Activated naive CD4-positive, alpha-beta T cell treated with Interleukin-2 at 50 U/mL for 16 hours (primary cell): ENCODE data around the gene C18orf63.

Experiments
- DNase-seq: peaks from one replicate; pipeline ENCODE4 v3.0.0-alpha.2; 2020

C18orf63 gene

GRCh38 chr18:74381621-74382295, 66.1 kb downstream of the C18orf63 start:
- DNase-seq: no peak

- no peak for DNase-seq
Measured at GRCh38 chr18:74382481-74383017, 66.9 kb downstream of the C18orf63 start.

GRCh38 chr18:74387383-74387782, 71.7 kb downstream of the C18orf63 start:
- DNase-seq: no peak

DNA sequence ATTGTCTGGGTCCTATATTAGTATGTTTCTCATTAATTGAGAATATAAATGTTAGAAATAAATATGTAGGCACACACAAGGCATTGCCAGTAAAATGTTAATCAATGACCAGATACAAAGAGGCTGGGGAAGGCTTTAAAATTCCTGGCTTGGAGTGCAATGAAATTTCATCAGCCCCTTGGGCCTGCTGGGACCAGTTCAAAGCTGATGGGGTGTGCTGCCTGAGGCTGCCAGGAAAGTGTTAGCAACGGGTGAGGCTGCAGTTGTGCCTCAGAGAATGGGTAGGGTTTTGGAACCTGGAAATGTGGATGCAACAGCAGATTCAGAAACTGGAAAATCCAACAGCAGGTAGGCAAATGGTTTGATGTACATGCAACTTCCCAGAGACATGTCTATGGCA, 72.6 kb downstream of the C18orf63 start:
- DNase-seq: no peak

GRCh38 chr18:74389171-74389927, 73.7 kb downstream of the C18orf63 start:
- DNase-seq: no peak

- no peak for DNase-seq
Measured at GRCh38 chr18:74389991-74390390, 74.4 kb downstream of the C18orf63 start.

DNA sequence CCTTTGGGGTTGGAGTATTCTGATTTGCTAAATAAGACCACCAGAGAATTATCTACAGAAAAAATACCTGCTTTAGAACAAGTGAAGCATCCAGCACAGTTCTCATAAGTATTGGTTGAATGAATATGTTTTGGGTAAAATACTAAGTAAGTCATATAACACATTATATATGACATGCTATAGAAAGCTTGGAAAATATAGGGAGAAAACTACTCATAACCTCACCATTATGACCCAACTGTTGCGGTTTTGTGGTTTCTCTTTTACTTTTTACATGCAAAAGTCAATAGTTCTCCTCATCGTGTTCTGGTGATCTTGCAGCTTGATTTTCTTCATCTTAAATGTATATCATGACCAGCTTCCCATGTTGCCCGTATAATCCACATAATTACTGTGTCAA, 75.3 kb downstream of the C18orf63 start:
- no peak for DNase-seq

- DNase-seq: no peak
Measured at GRCh38 chr18:74392323-74392722, 76.7 kb downstream of the C18orf63 start.

- no peak for DNase-seq
Measured at GRCh38 chr18:74395006-74395405, 79.4 kb downstream of the C18orf63 start.

- no peak for DNase-seq
Measured at GRCh38 chr18:74395648-74396154, 80.1 kb downstream of the C18orf63 start.

DNA sequence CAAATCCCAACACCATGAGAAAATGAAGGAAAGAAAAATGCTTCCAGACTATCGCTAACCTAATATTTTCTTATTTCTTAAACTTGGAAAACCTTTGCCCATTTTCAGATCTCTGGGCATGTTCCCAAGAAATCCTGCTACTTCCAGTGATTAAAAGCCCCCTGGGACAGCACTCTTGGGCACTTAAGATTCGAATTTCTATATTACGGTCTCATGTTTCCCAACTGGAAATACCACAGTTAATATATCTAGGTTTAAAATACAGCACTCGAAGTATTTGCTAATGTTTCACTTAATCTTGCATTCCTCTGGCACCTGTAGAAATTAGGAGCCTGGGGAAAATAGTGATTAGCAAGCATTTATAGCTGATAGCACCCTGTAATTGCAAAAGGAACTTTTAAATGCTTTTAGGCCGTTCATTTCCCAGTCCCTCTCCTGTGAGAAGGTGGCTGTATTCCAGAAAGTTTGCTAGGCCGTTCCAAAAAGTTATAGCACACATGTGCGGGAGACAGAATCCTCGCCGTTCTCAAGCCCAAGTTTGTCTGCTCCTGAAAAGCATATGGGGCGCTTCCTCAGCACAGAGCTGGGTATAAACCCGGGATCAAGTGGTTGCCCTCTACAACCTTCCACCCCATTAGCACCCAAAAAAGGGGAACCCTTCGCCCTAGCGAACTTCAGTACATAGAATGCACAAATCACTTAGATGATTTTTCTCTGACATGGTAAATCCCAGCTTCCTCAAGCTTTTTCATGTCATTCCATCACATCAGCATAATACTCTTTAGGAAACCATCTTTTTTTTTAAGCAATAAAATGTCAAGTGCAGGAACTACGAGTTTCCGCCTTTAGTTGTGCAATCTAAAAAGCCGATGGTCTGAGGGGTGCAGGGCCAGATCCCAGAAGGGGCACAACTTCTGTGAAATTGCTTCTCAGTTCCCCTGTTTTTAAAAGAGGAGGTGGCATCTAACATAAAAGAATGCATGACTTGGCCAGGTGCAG, 80.8 kb downstream of the C18orf63 start:
- DNase-seq: no peak

GRCh38 chr18:74397572-74397971, 81.9 kb downstream of the C18orf63 start:
- DNase-seq: no peak

- no peak for DNase-seq
Measured at GRCh38 chr18:74399091-74399887, 83.7 kb downstream of the C18orf63 start.

GRCh38 chr18:74400813-74401212, 85.2 kb downstream of the C18orf63 start:
- DNase-seq: no peak

DNA sequence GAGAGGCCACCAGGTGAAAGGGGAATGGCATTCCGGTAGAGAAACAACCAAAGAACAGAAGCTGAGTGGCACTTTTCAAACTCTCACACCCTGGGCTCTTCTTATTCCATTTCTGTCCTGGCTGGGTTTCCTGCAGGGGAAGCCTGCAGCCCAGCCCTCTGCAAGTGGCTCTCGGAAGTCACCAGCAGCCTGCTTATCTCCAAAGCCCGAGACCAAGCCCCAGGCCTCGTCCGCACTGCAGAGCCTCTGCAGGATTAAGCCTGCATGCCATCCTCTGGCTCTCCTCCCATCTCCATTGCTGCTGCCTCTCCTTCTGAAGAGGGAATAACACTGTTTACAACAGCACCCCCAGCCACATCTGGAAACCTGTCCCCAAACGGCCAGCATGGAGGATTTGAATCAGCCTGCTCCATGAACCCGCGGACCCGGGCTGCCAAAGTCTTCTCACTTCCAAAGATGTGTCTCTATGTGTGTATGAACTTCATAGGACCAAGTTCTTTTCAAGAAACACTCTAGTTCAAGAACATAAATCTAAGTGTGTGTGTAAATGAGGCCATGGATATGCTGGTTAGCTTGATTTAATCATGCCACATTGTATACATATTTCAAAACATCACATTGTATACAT, 87.3 kb downstream of the C18orf63 start:
- DNase-seq: no peak

GRCh38 chr18:74407888-74408287, 92.2 kb downstream of the C18orf63 start:
- no peak for DNase-seq
